Progenitor cell of endocrine pancreas (in vitro differentiated cells): ENCODE results near the gene KNTC1. TPM values are rescaled to one million over a fixed set of nuclear protein-coding genes. Genes with fewer than 3 reads are reported as not detected.
A peak's percentile ranks its signal among the peaks of the same experiment; 100 is the strongest.

ENCODE experiments used
- DNase-seq: peaks from one replicate; pipeline ENCODE4 v3.0.0; 2021; ENCODE audit warnings: low spot score; ENCODE audit not compliant: unreplicated experiment
- H3K27ac Mint-ChIP-seq: 2 replicates; pipeline ENCODE4 v1.8.0; 2021; ENCODE audit warnings: mild to moderate bottlenecking, moderate library complexity, mixed read lengths
- H3K27me3 Mint-ChIP-seq: 2 replicates; pipeline ENCODE4 v1.8.0; 2021; ENCODE audit warnings: mixed read lengths
- H3K36me3 Mint-ChIP-seq: 2 replicates; pipeline ENCODE4 v1.8.0; 2022; ENCODE audit warnings: mixed read lengths; ENCODE audit not compliant: insufficient read depth
- H3K4me1 Mint-ChIP-seq: 2 replicates; pipeline ENCODE4 v1.8.0; 2021; ENCODE audit warnings: low read depth, mixed read lengths
- H3K4me3 Mint-ChIP-seq: 2 replicates; pipeline ENCODE4 v1.8.0; 2021; ENCODE audit warnings: low read depth, mild to moderate bottlenecking, moderate library complexity, mixed read lengths
- H3K9me3 Mint-ChIP-seq: 2 replicates; pipeline ENCODE4 v1.8.0; 2021; ENCODE audit warnings: low read depth, mixed read lengths
- CTCF ChIP-seq: fragments of 200-600 bp; sonication (generic); IDR thresholded peaks from one replicate; pipeline ENCODE4 v1.5.0; 2021; ENCODE audit warnings: antibody characterized with exemption, mild to moderate bottlenecking; ENCODE audit not compliant: unreplicated experiment
- total RNA-seq: library from RNA; stranded (reverse); gene quantifications from 2 replicates; pipeline ENCODE4 v1.2.1, GENCODE V29; 2021

The KNTC1 gene
- total RNA-seq, 1 donor from 2014 or later = 65.4 TPM

- Mint-ChIP-seq H3K4me1 (no peaks in the 10 kb centered on the region), H3K36me3 (peaks cover 40% of the 10 kb centered on the region), H3K9me3 (no peaks in the 10 kb centered on the region), H3K27me3 (no peaks in the 10 kb centered on the region), H3K4me3 (no peak overlapping the region), H3K27ac (no peak overlapping the region)
- TF ChIP-seq CTCF = no peak
- DNase-seq = no peak
Measured at GRCh38 chr12:122513660-122514059, 13.4 kb upstream of the KNTC1 start.

GRCh38 chr12:122515275-122515674 is 11.8 kb upstream of the KNTC1 start:
- H3K4me1 Mint-ChIP-seq = no peaks in the 10 kb centered on the region
- peaks cover 38% of the 10 kb centered on the region for H3K36me3 Mint-ChIP-seq
- peak overlapping the region; percentile 23 for H3K27ac Mint-ChIP-seq

GRCh38 chr12:122516544-122517361 is 10.3 kb upstream of the KNTC1 start:
- Mint-ChIP-seq H3K4me1 (no peaks in the 10 kb centered on the region), H3K27ac (no peak overlapping the region), H3K9me3 (no peaks in the 10 kb centered on the region), H3K27me3 (no peaks in the 10 kb centered on the region), H3K36me3 (peaks cover 39% of the 10 kb centered on the region), H3K4me3 (no peak overlapping the region)
- TF ChIP-seq CTCF = no peak
- DNase-seq = no peak

More at GRCh38 chr12:122515275-122515674, 11.8 kb upstream of the KNTC1 start:
- TF ChIP-seq CTCF = no peak
- no peak for DNase-seq
- H3K4me3 Mint-ChIP-seq = no peak overlapping the region
- H3K9me3 Mint-ChIP-seq = no peaks in the 10 kb centered on the region
- H3K27me3 Mint-ChIP-seq = no peaks in the 10 kb centered on the region

GRCh38 chr12:122517877-122518276 is 9.2 kb upstream of the KNTC1 start:
- peaks cover 35% of the 10 kb centered on the region for H3K36me3 Mint-ChIP-seq
- TF ChIP-seq CTCF = no peak
- H3K27ac Mint-ChIP-seq = no peak overlapping the region
- no peaks in the 10 kb centered on the region for H3K27me3 Mint-ChIP-seq
- peaks cover 6% of the 10 kb centered on the region for H3K4me1 Mint-ChIP-seq
- H3K9me3 Mint-ChIP-seq = no peaks in the 10 kb centered on the region
- no peak overlapping the region for H3K4me3 Mint-ChIP-seq
- DNase-seq = no peak

- TF ChIP-seq CTCF = no peak
- peaks cover 15% of the 10 kb centered on the region for H3K4me1 Mint-ChIP-seq
- H3K36me3 Mint-ChIP-seq = peaks cover 35% of the 10 kb centered on the region
- no peaks in the 10 kb centered on the region for H3K27me3 Mint-ChIP-seq
- H3K4me3 Mint-ChIP-seq = no peak overlapping the region
- H3K27ac Mint-ChIP-seq = no peak overlapping the region
- H3K9me3 Mint-ChIP-seq = no peaks in the 10 kb centered on the region
- DNase-seq = no peak
Measured at GRCh38 chr12:122518908-122519307, 8.1 kb upstream of the KNTC1 start.
